HepG2 (cell line): Measurements from ENCODE around the gene STUB1. TPM values are rescaled to one million over a fixed set of nuclear protein-coding genes. Genes with fewer than 3 reads are reported as not detected.
A peak's percentile ranks its signal among the peaks of the same experiment; 100 is the strongest.

Experiments
- BATF2 ChIP-seq: sonication (generic); formaldehyde crosslinking; IDR thresholded peaks from 2 replicates; pipeline ENCODE4 v1.8.0; 2022; ENCODE audit warnings: mild to moderate bottlenecking, missing genetic modification reagents, moderate library complexity
- BCLAF1 ChIP-seq: fragments of 450-650 bp; IDR thresholded peaks from 2 replicates; pipeline ENCODE4 v1.6.1; 2017; ENCODE audit warnings: mild to moderate bottlenecking
- DDIT3 ChIP-seq: sonication (generic); formaldehyde crosslinking; IDR thresholded peaks from 2 replicates; pipeline ENCODE4 v1.4.0; 2020; ENCODE audit warnings: mild to moderate bottlenecking, missing genetic modification reagents
- DNMT1 ChIP-seq: sonication (generic); formaldehyde crosslinking; IDR thresholded peaks from 2 replicates; pipeline ENCODE4 v1.5.1; 2020; ENCODE audit warnings: mild to moderate bottlenecking, missing genetic modification reagents
- DR1 ChIP-seq: sonication (generic); formaldehyde crosslinking; IDR thresholded peaks from 2 replicates; pipeline ENCODE4 v1.8.0; 2021; ENCODE audit warnings: mild to moderate bottlenecking, missing genetic modification reagents, inconsistent platforms
- EP300 ChIP-seq, 3 experiments: sonication (generic) in 1 of 3; formaldehyde crosslinking in 1 of 3; IDR thresholded peaks; 2 replicates each; pipeline versions ENCODE4 v1.5.1 to v1.6.1; 2011 to 2020; ENCODE audit warnings: low read depth in 2 of 3, low read length in 2 of 3, borderline replicate concordance in 1 of 3, improper control_type of control experiment in 1 of 3, mild to moderate bottlenecking in 1 of 3, missing genetic modification reagents in 1 of 3, moderate library complexity in 1 of 3
- ETV5 ChIP-seq: IDR thresholded peaks from 2 replicates; pipeline ENCODE4 v1.6.1; 2018; ENCODE audit warnings: missing biosample characterization, missing genetic modification reagents, inconsistent platforms, borderline replicate concordance
- FOSL2 ChIP-seq: sonication (generic); formaldehyde crosslinking; IDR thresholded peaks from 2 replicates; pipeline ENCODE4 v1.4.0; 2020; ENCODE audit warnings: missing genetic modification reagents
- HNRNPUL1 ChIP-seq: fragments of 200-400 bp; formaldehyde crosslinking; IDR thresholded peaks from 2 replicates; pipeline ENCODE4 v1.6.1; 2017; ENCODE audit warnings: low read depth, mild to moderate bottlenecking, low read length, moderate library complexity
- KMT2A ChIP-seq: sonication (generic); formaldehyde crosslinking; IDR thresholded peaks from 2 replicates; pipeline ENCODE4 v1.4.0; 2020; ENCODE audit warnings: missing genetic modification reagents
- MAFF ChIP-seq: IDR thresholded peaks from 2 replicates; pipeline ENCODE4 v1.6.1; 2011; ENCODE audit warnings: low read depth, low read length, improper control_type of control experiment
- NCOA5 ChIP-seq: sonication (generic); formaldehyde crosslinking; IDR thresholded peaks from 2 replicates; pipeline ENCODE4 v1.4.0; 2020; ENCODE audit warnings: missing genetic modification reagents
- POLR2AphosphoS5 ChIP-seq: IDR thresholded peaks from 2 replicates; pipeline ENCODE4 v1.6.1; 2012; ENCODE audit warnings: low read depth, low read length
- RAD51 ChIP-seq: fragments of 450-650 bp; IDR thresholded peaks from 2 replicates; pipeline ENCODE4 v1.6.1; 2016; ENCODE audit warnings: borderline replicate concordance
- RFXAP ChIP-seq: sonication (generic); formaldehyde crosslinking; IDR thresholded peaks from 2 replicates; pipeline ENCODE4 v1.4.0; 2020; ENCODE audit warnings: missing genetic modification reagents, borderline replicate concordance
- SMAD1 ChIP-seq: sonication (generic); formaldehyde crosslinking; IDR thresholded peaks from 2 replicates; pipeline ENCODE4 v1.4.0; 2020; ENCODE audit warnings: missing genetic modification reagents, low read depth, mild to moderate bottlenecking, borderline replicate concordance
- SOX13 ChIP-seq, 3 experiments: fragments of 450-650 bp in 1 of 3; sonication (generic) in 1 of 3; formaldehyde crosslinking in 1 of 3; IDR thresholded peaks in 2 of 3; conservative IDR thresholded peaks in 1 of 3; 2 replicates each; pipeline versions ENCODE4 v1.5.0 to v1.6.1; 2016 to 2020; ENCODE audit warnings: antibody characterized with exemption in 1 of 3, mild to moderate bottlenecking in 1 of 3, missing compliant biosample characterization in 1 of 3, missing genetic modification reagents in 1 of 3, moderate library complexity in 1 of 3
- THYN1 ChIP-seq: sonication (generic); formaldehyde crosslinking; IDR thresholded peaks from 2 replicates; pipeline ENCODE4 v1.8.1; 2023; ENCODE audit warnings: low read depth, mild to moderate bottlenecking, moderate library complexity, missing genetic modification reagents, borderline replicate concordance
- U2AF1 ChIP-seq: fragments of 200-400 bp; formaldehyde crosslinking; optimal IDR thresholded peaks from 2 replicates; pipeline ENCODE3; 2017; ENCODE audit warnings: mild to moderate bottlenecking, low read depth, low read length
- ZNF362 ChIP-seq: sonication (generic); formaldehyde crosslinking; IDR thresholded peaks from 2 replicates; pipeline ENCODE4 v1.4.0; 2020; ENCODE audit warnings: missing genetic modification reagents, mild to moderate bottlenecking, borderline replicate concordance
- ZNF468 ChIP-seq: sonication (generic); formaldehyde crosslinking; IDR thresholded peaks from 2 replicates; pipeline ENCODE4 v1.8.0; 2022; ENCODE audit warnings: mild to moderate bottlenecking, moderate library complexity, missing genetic modification reagents
- ZNF713 ChIP-seq: sonication (generic); formaldehyde crosslinking; IDR thresholded peaks from 2 replicates; pipeline ENCODE4 v1.4.0; 2020; ENCODE audit warnings: mild to moderate bottlenecking, missing genetic modification reagents
- ZNF850 ChIP-seq: sonication (generic); formaldehyde crosslinking; conservative IDR thresholded peaks from 2 replicates; pipeline ENCODE4 v1.9.0; 2021; ENCODE audit warnings: mild to moderate bottlenecking, missing genetic modification reagents
- polyA plus RNA-seq, 8 experiments: library from polyadenylated mRNA; depleted of rRNA in 3 of 8; stranded (reverse) in 7 of 8; unstranded in 1 of 8; fragments of >200 nt; fragmentation: Illumina TruSeq in 4 of 8; extraction: Trizol in 4 of 8; gene quantifications; 2 replicates each; pipeline versions ENCODE4 v1.2.1 to v1.2.3, GENCODE V29; 2011 to 2016; ENCODE audit warnings: low read depth in 4 of 8, missing spikeins in 1 of 8, mixed read lengths in 1 of 8; ENCODE audit not compliant: insufficient read depth in 1 of 8
- total RNA-seq, 5 experiments: library from RNA; depleted of rRNA; stranded (reverse); fragments of >200 nt; fragmentation: Illumina TruSeq; extraction: Trizol; gene quantifications; 2 replicates each; pipeline ENCODE4 v1.2.3, GENCODE V29; 2016; ENCODE audit warnings: low read depth in 1 of 5

The STUB1 gene
- total and polyA plus RNA-seq, 2 of the 13 experiments (the other 11 are each of a cell fraction or from before 2014, with no cell fraction given) = 52.9 to 78.2 TPM

- TF ChIP-seq BATF2 (CRISPR knock-in tag) = no peak
- TF ChIP-seq RFXAP = no peak
- TF ChIP-seq FOSL2 (CRISPR knock-in tag) = peak; percentile 48
- TF ChIP-seq EP300 (IDR thresholded peaks at IDR 0.05; ENCODE audit: low read depth in 2 of 2, low read length in 2 of 2) = peak in 1 of 2 experiments; percentile 43; a peak in 2 of 4 replicates
- no peak for TF ChIP-seq EP300 (CRISPR knock-in tag; IDR thresholded peaks at IDR 0.05; ENCODE audit: borderline replicate concordance)
- no peak for TF ChIP-seq DDIT3 (CRISPR knock-in tag)
- TF ChIP-seq MAFF = no peak
- TF ChIP-seq DNMT1 = 0 out of 2 replicates have a peak, but pooled peaks have one; percentile 44
- no peak for TF ChIP-seq NCOA5 (CRISPR knock-in tag)
- TF ChIP-seq SMAD1 (CRISPR knock-in tag) = no peak
- TF ChIP-seq ZNF850 (CRISPR knock-in tag) = no peak
- TF ChIP-seq U2AF1 = no peak
- no peak for TF ChIP-seq SOX13 (IDR thresholded peaks at IDR 0.05)
- peak in 1 of 2 experiments; percentile 24; a peak in 1 of 4 replicates for TF ChIP-seq SOX13 (CRISPR knock-in tag; conservative IDR thresholded peaks at IDR 0.05 in 1 of 2, IDR thresholded peaks at IDR 0.05 in 1 of 2)
- peak; percentile 40; the same call in 1 of the 2 replicates for TF ChIP-seq POLR2AphosphoS5
- TF ChIP-seq ETV5 (CRISPR knock-in tag) = peak; percentile 31; the same call in 1 of the 2 replicates
- no peak for TF ChIP-seq ZNF713 (CRISPR knock-in tag)
- TF ChIP-seq RAD51 = no peak
- TF ChIP-seq DR1 (CRISPR knock-in tag) = no peak
- no peak for TF ChIP-seq BCLAF1
- TF ChIP-seq HNRNPUL1 = no peak
- TF ChIP-seq KMT2A (CRISPR knock-in tag) = no peak
- TF ChIP-seq THYN1 (CRISPR knock-in tag) = no peak
- TF ChIP-seq ZNF362 (CRISPR knock-in tag) = no peak
- no peak for TF ChIP-seq ZNF468 (CRISPR knock-in tag)
Measured at GRCh38 chr16:645852-646678, 34.1 kb upstream of the STUB1 start (continued).
